IPS DF 19.7 (cell line): ENCODE data around the gene ENPP6.
"Not testable (repeated sequence)": the region's sequence is repeated elsewhere in the genome, so short reads cannot be mapped to it uniquely, and the experiment has no call there.

Source experiments
- DNase-seq: peaks from one replicate; pipeline ENCODE4 v3.0.0-alpha.2; 2013; ENCODE audit warnings: low read depth, low spot score

Gene ENPP6

GRCh38 chr4:184148738-184149637, 68.7 kb downstream of the ENPP6 start:
- no peak for DNase-seq

- no peak for DNase-seq
These were observed 69.6 kb downstream of the ENPP6 start for GRCh38 chr4:184147858-184148737.

- DNase-seq, result no peak
These were observed 70.7 kb downstream of the ENPP6 start for GRCh38 chr4:184146951-184147350.

- no peak for DNase-seq
These were observed 72.1 kb downstream of the ENPP6 start for GRCh38 chr4:184145596-184145995.

- DNase-seq, result no peak
These were observed 73.7 kb downstream of the ENPP6 start for GRCh38 chr4:184143770-184144564.

GRCh38 chr4:184142121-184143000, 75.3 kb downstream of the ENPP6 start:
- DNase-seq, result no peak

- DNase-seq, result not testable (repeated sequence)
These were observed 76.8 kb downstream of the ENPP6 start for GRCh38 chr4:184140901-184141300.

- DNase-seq, result no peak
These were observed 81.1 kb downstream of the ENPP6 start for GRCh38 chr4:184136525-184136924.

- no peak for DNase-seq
These were observed 90.9 kb downstream of the ENPP6 start for GRCh38 chr4:184126800-184127199.

- no peak for DNase-seq
These were observed 94.9 kb downstream of the ENPP6 start for GRCh38 chr4:184122631-184123408.

- DNase-seq, result no peak
These were observed 97.0 kb downstream of the ENPP6 start for GRCh38 chr4:184120549-184121127.

GRCh38 chr4:184117662-184118199, 99.9 kb downstream of the ENPP6 start:
- DNase-seq, result no peak

- DNase-seq, result no peak
These were observed 102.3 kb downstream of the ENPP6 start for GRCh38 chr4:184115399-184115798.

- DNase-seq, result no peak
These were observed 103.2 kb downstream of the ENPP6 start for GRCh38 chr4:184114431-184114830.

- DNase-seq, result no peak
These were observed 105.6 kb downstream of the ENPP6 start for GRCh38 chr4:184112006-184112550.

GRCh38 chr4:184111233-184111832, 106.3 kb downstream of the ENPP6 start:
- no peak for DNase-seq

GRCh38 chr4:184110452-184111224, 107.0 kb downstream of the ENPP6 start:
- no peak for DNase-seq

GRCh38 chr4:184108006-184108501, 109.6 kb downstream of the ENPP6 start:
- no peak for DNase-seq
